HT-29 (cell line): ENCODE results near the gene FLRT1. TPM values are rescaled to one million over a fixed set of nuclear protein-coding genes. Genes with fewer than 3 reads are reported as not detected.

Experiments used
- DNase-seq: peaks from one replicate; pipeline ENCODE4 v3.0.0-alpha.2; 2015; ENCODE audit warnings: low spot score
- total RNA-seq: library from RNA; depleted of rRNA; stranded (reverse); fragments of >200 nt; shearing (Covaris generic); gene quantifications from 2 replicates; pipeline ENCODE4 v1.2.3, GENCODE V29; 2014; rRNA removed

FLRT1 gene
- total RNA-seq, 1 experiment from 2014 or later, result 0.15 TPM

DNA sequence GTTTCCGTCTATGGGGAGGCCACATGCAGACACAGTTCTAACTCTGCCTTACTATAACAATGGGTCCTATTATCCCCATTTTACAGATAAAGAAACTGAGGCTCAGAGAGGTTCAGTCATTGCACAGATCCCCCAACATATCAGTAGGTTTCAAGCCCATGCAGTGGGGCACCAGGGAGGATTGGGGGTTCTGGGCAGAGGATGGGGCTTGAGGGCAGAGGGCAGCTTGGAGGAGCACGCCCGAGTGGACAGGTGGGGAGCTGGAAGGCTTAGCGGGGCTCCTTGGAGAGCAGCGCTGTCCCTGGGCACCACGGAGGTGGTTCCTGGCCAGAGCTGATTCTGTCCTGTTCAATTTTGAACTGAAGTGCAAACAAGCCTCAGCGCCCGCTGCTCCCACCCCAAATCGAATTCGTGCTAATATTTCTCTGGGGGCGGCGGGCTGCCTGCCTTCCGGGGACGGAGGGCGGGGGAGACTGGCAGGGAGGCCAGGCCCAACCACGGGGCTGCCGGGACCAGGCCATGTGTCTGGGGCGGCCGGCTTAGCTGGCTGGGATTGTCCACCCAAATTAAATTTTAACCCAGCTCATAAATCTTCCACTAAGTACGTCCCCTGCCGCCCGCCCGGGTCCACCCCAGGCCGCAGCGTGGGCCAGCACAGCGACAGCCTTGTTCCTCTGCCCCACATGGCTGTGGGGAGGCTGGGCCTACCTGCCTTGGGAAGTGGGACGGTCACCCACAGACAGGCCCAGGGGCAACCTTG lies 49.4 kb downstream of the FLRT1 start:
- peak; percentile 80 for DNase-seq

Other genes with a start within 250 kb of the FLRT1 start
- 37.6 and 44.9 TPM in 2 replicates for gene SPINDOC, start 222.5 kb upstream of the FLRT1 start, total RNA-seq
- gene MARK2, start 196.8 kb upstream of the FLRT1 start, total RNA-seq, result 75.6 and 96.1 TPM in 2 replicates
- 0.37 and 2.0 TPM in 2 replicates for gene RCOR2, start 118.8 kb upstream of the FLRT1 start, total RNA-seq
- gene NAA40, start 96.9 kb upstream of the FLRT1 start, total RNA-seq, result 14.9 and 20.0 TPM in 2 replicates
- gene COX8A, start 61.3 kb upstream of the FLRT1 start, total RNA-seq, result 1,404 and 1,625 TPM in 2 replicates
- 131 and 140 TPM in 2 replicates for gene OTUB1, start 49.5 kb upstream of the FLRT1 start, total RNA-seq
- gene MACROD1, start 130.2 kb downstream of the FLRT1 start, total RNA-seq, result 184 and 226 TPM in 2 replicates
- gene STIP1, start 150.2 kb downstream of the FLRT1 start, total RNA-seq, result 342 and 388 TPM in 2 replicates
- 5.3 and 5.9 TPM in 2 replicates for gene FERMT3, start 170.8 kb downstream of the FLRT1 start, total RNA-seq
- 112 and 126 TPM in 2 replicates for gene TRPT1, start 190.3 kb downstream of the FLRT1 start, total RNA-seq
- 224 and 226 TPM in 2 replicates for gene NUDT22, start 190.3 kb downstream of the FLRT1 start, total RNA-seq
- 19.5 and 23.5 TPM in 2 replicates for gene DNAJC4, start 194.6 kb downstream of the FLRT1 start, total RNA-seq
- gene VEGFB, start 198.7 kb downstream of the FLRT1 start, total RNA-seq, result 49.2 and 53.7 TPM in 2 replicates
- gene FKBP2, start 205.2 kb downstream of the FLRT1 start, total RNA-seq, result 241 and 259 TPM in 2 replicates
- gene PPP1R14B, start 211.0 kb downstream of the FLRT1 start, total RNA-seq, result 643 and 699 TPM in 2 replicates
- 130 and 137 TPM in 2 replicates for gene PLCB3, start 215.6 kb downstream of the FLRT1 start, total RNA-seq
- gene BAD, start 248.7 kb downstream of the FLRT1 start, total RNA-seq, result 159 and 160 TPM in 2 replicates
- 23.9 and 36.5 TPM in 2 replicates for gene GPR137, start 249.9 kb downstream of the FLRT1 start, total RNA-seq